Cerebellar cortex (tissue), 1 donor: ENCODE data around the gene NOTCH2.
"Not testable (repeated sequence)": the region's sequence is repeated elsewhere in the genome, so short reads cannot be mapped to it uniquely, and the experiment has no call there.

Experiments
- DNase-seq: peaks from one replicate; pipeline ENCODE4 v3.0.0-alpha.2; 2015; ENCODE audit warnings: low spot score

Gene NOTCH2

DNA sequence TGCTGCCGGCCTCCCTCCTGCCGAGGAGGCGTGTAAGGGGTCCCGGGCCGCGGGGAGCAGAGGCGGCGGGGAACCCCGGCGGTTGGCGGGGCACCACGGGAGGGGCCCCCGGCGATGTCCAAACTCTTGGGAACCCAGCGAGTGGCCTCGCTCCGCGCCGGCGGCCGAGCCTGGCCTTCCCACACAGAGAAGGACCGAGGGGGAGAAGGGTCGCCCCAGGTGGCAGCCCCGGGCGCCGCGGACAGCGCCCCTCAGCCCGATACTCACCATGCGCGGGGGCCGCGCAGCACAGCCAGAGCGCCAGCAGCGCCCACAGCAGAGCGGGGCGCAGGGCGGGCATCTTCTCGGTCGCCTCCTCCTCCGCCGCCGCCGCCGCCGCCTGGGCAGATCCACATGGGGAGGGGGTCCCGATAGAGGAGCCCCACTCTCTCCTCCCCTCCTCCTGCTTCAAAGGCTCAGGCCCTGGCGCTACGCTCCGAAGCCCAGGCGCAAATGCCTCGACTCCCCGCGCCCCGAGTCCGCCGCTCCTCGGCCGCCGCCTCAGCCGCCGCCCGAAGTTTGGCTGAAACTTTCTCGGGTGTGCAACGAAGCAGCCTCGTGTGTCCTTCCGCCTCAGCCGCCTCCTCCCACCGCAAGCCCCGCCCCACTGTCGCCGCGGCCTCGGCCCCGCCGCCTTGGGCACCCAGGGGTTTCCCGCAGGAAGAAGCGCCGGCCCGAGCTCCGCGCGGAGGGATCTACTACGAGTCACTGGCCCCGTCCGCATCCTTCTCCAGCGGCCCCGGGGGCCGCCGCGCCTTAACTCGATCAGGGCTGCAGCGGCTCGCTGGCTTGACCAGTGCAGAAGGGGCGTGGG lies at the start of gene NOTCH2:
Gene NOTCH2, minus strand, starts transcription at position 596 of the 853 bp plus-strand sequence. Its CDS starts 256 bp downstream, at position 340.
- DNase-seq, result not testable (repeated sequence)

DNA sequence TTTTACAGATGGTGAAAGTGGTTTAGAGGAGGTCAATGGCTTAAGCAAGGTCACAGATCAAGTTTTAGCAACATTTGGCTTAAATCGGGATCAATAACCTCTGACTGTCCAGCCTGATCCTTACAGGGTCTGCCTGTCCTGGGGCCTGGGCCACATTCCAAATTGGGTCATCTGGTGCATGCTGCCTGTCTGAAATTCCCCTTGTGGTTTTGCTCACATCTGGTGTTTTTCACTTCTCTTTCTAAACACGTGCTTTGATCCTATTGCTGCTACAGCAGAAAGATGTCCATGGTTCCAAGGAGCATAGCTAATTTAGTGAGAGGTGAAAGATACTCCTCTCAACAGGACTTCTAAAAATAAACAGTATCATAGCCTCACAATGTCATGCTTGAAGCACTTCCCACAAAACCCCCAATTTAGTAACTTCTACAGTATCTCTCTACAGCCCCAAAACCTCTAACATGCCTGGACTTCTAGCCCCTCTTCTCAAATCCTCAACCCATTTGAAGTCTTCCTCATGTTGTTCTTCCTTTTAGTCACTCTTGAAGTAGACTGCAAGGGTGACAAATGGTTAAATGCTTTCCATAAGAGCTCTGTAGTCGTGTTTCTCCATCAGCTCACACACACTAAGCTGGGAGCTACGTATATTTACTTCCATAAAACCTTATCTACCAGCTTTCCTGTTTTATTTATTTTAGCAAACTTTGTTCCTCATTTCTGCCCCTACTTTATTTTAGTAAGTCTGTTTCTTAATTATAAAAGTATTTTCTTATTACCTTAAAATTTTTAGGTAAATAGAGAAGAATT lies 48.1 kb upstream of the NOTCH2 start:
- not testable (repeated sequence) for DNase-seq

GRCh38 chr1:120116094-120116493 lies 46.6 kb upstream of the NOTCH2 start:
- DNase-seq, result not testable (repeated sequence)

DNA sequence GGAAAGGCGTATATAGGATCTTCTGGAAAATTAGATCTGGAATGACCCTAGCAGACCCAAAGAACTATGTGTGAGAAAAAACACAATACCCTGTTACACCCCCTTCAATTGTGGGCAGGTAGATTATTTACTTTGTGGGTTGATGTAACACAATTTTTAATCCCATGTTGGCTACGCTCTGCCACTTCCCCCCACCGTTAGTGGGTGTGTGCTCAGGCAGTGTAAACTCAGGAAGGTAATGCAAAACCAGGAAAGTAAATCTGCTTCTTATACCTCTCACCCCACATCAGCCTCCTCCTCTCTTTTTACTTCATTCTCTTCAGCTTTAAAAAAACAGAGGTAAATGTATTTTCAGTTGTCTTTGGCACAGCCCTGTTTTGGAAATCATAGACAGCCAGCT lies 43.7 kb upstream of the NOTCH2 start:
- DNase-seq, result not testable (repeated sequence)

GRCh38 chr1:120112212-120112611 lies 42.8 kb upstream of the NOTCH2 start:
- not testable (repeated sequence) for DNase-seq

GRCh38 chr1:120111771-120112170 lies 42.3 kb upstream of the NOTCH2 start:
- not testable (repeated sequence) for DNase-seq

- DNase-seq, result not testable (repeated sequence)
These were observed 41.5 kb upstream of the NOTCH2 start for GRCh38 chr1:120111008-120111407.

DNA sequence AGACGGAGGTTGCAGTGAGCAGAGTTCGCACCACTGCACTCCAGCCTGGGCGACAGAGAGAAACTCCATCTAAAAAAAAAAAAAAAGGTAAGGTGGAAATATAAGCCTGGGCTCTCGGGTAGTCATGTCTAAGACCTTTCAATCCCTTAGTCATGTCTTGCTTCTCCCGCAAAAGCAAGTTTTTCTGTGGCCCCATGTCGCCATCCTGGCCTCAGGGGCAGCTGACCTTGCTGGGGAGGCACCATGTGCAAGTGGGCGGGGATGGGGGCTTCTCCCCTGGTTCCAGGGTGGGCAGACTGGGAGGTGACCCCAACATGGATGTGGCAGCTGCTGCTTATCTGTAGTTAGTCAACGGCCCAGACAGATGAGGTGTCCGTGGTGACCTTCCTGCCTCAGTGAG lies 40.2 kb upstream of the NOTCH2 start:
- DNase-seq, result not testable (repeated sequence)

DNA sequence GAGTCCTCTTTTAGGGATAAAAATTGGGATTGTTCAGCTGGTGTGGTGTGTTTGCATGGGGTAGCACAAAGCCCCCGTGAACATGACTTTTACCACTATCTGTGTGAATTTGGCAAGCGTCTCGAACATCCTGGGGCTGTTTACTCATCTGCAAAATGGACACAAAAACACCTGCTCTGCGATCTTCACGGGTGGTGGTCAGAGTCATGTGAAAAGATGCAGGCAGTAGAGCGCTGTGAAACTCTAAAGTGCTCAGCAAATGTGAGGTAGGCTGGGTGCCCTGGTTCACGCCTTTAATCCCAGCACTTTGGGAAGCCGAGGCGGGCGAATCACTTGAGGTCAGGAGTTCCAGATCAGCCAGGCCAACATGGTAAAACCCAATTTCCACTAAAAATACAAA lies 39.7 kb upstream of the NOTCH2 start:
- not testable (repeated sequence) for DNase-seq

DNA sequence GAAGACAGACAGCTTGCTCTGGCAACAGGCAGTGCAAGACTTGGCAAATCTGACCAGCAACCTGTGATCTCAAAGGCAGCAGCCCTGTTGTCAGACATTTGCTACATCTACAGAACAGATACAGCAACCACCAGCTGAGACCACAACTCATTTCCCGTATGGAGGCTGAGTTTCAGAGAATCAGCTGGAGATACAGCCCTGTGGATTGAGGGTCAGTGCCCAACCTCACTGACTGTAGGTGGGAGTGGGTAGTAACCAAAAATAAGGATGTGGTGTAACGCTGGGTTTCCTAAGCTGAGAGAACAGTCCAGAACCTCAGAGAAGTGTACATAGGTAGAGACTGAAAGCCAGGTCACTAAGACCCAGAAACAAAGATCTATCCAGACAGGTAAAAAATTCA lies 35.8 kb upstream of the NOTCH2 start:
- DNase-seq, result not testable (repeated sequence)

GRCh38 chr1:120103768-120104167 lies 34.3 kb upstream of the NOTCH2 start:
- not testable (repeated sequence) for DNase-seq

DNA sequence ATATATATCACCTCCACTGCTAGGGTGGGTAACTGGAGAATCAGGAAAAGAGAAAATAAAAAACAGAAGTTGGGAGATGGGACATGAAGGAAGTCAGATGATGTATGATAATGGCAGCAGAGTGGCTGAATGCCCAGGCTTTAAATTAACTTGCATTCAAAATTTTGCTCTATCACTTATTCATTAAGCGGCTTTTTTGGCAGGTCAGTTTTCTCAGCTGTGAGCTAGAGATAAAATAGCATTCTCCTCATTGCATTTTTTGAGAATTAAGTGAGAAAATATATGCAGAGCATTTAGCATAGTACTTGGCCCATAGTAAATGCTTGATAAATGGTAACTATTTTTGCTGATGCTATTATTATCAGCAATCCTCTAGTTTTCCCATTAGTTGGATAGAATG lies 32.1 kb upstream of the NOTCH2 start:
- DNase-seq, result not testable (repeated sequence)

GRCh38 chr1:120100590-120100989 lies 31.1 kb upstream of the NOTCH2 start:
- not testable (repeated sequence) for DNase-seq

- not testable (repeated sequence) for DNase-seq
These were observed 29.7 kb upstream of the NOTCH2 start for GRCh38 chr1:120098986-120099759.

GRCh38 chr1:120096981-120097545 lies 27.6 kb upstream of the NOTCH2 start:
- not testable (repeated sequence) for DNase-seq

DNA sequence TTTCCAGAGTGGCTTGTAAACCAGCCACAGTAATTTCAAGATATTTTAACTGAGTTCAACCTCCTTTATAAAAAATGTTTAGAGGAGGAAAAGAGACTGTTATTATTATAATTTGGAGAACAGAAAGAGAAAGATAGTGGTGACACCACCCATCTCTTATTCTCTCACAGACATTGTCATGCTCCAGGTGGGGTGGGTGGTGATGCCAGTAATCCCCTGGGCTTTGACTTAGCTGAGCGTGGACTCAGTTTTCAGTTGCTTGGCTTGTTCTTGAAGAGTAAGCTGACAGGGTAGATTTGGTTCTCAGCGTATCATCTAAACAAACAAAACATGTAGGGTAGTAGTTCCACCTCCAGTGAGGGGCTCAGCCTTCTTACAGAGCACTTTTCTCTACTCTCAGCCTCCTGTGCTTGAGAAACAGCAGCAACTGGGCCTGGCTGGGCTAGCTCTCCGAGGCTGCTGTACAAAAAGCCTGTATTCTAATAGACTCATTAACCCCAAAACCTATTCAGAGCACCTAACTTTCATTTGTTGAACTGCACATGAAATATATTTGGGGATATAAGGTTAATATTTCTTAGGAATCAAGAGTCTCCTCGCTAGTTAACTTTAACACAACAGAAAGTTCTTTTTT lies 24.2 kb upstream of the NOTCH2 start:
- DNase-seq, result not testable (repeated sequence)

GRCh38 chr1:120092232-120093218 lies 23.1 kb upstream of the NOTCH2 start:
- not testable (repeated sequence) for DNase-seq

- DNase-seq, result not testable (repeated sequence)
These were observed 21.4 kb upstream of the NOTCH2 start for GRCh38 chr1:120090830-120091229.

GRCh38 chr1:120087959-120088358 lies 18.5 kb upstream of the NOTCH2 start:
- not testable (repeated sequence) for DNase-seq

DNA sequence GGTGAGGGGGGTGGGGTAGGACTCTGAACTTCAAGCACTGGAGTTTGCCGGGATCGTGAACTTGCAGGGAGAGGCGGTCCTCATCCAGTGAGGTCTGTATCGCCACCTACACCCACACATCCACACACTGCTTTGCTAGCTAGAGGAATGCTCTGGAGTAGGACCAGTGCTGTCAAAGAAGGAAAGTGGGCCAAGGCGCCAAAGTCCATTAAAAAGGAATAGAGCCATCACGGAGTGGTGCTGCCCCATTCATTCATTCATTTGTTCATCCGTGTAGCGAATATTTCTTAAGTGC lies 405 bp upstream of the NOTCH2 start:
- not testable (repeated sequence) for DNase-seq
